HG02588 (cell line): ENCODE results near the gene FSTL3.
"Not testable (repeated sequence)": the region's sequence is repeated elsewhere in the genome, so short reads cannot be mapped to it uniquely, and the experiment has no call there.

Experiments used
- ATAC-seq: cut with Tn5 transposase; IDR thresholded peaks from one replicate; pipeline ENCODE4 v1.9.1; 2021; ENCODE audit warnings: mild to moderate bottlenecking, moderate library complexity; ENCODE audit not compliant: unreplicated experiment

The FSTL3 gene

DNA sequence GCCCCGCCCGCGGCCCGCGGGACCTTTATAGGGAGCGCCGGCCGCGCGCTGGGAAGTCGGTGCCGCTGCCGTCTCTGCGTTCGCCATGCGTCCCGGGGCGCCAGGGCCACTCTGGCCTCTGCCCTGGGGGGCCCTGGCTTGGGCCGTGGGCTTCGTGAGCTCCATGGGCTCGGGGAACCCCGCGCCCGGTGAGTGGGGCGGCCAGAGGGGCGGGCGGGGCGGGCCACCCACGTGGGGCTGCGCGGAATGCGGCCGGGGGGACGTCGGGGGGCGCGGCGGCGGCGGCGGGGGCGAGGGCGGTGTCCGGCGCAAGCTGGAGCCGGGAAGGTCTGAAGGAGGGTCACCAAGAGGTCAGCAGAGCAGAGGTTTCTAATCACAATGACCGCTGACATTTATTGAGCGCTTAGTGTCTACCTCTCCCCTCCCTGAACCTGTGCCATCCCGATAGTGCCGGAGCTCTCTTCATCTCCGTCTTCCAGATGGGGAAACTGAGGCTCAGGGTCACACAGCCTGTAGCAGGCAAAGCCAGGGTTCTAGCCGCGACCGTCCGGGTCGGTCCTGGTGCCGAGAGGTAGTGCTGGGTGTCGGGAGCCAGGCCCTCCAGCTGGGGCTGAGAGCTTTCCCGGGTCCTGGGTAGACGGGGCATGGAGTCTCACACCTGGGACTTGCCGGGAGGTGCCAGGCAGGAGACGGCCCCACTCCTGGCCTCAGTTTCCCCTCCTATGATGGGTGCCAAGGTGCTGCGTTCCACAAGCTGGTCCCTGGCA, at the start of gene FSTL3:
Gene FSTL3, plus strand, starts transcription at position 54 of the 767 bp plus-strand sequence. Its CDS starts 32 bp downstream, at position 86.
- no peak for ATAC-seq

- not testable (repeated sequence) for ATAC-seq
Observed at GRCh38 chr19:626566-626965, 49.6 kb upstream of the FSTL3 start.

DNA sequence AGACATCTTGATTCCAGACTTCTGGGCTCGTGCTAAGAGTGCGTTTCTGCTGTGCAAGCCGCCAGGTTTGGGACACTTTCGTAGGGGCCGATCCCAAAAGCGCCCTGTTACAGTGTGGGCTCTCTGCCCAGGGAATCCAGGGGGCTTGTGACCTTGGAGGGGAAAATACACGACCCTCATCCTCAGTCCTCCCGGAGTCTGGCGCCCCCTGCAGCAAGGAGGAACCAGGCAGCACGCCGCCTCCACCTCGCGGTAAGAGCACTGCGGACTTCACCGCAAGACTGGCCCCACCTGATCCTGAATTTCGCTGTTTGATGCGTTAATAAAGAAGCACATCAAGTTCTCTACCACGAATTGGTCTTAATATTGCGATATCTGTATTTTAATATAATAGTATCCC, 48.0 kb upstream of the FSTL3 start:
- ATAC-seq = no peak

- not testable (repeated sequence) for ATAC-seq
Observed at GRCh38 chr19:629515-629914, 46.7 kb upstream of the FSTL3 start.

DNA sequence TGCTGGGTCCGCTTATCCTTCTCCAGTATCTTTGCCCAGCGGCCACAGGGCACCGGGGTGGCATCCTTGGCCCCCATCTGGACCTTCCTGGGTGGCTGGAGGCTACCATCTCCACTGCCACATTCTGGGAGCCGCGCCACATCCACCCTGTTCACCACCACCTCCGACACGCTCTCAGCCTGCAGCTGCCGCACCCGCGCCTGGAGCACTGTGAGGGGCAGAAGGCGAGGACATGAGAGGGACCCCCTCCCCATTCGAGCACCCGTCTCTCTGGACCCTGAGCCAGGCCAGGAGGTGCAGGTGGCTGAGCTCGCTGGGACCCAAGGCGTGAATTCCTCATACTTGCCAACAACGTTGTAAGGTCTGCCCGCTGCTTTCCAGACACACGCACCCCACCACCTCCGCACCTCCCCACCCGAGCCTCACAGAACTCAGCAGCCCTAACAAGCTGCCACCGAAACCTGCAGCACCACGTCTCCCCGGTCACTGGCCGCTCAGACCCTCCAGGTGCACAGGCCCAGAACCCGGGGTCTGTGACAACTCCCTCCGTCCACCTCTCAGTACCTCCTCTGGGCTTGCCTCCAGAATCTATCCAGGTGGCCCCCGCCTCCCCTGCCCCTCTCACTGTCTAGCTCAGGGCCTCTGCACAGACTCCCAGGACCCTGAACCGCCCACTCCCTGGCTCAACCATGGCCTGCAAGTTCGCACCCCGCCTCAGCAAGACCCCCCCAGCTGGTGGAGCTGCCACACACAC, 46.1 kb upstream of the FSTL3 start:
- ATAC-seq = no peak

GRCh38 chr19:632579-633067, 43.6 kb upstream of the FSTL3 start:
- ATAC-seq = peak; percentile 23

DNA sequence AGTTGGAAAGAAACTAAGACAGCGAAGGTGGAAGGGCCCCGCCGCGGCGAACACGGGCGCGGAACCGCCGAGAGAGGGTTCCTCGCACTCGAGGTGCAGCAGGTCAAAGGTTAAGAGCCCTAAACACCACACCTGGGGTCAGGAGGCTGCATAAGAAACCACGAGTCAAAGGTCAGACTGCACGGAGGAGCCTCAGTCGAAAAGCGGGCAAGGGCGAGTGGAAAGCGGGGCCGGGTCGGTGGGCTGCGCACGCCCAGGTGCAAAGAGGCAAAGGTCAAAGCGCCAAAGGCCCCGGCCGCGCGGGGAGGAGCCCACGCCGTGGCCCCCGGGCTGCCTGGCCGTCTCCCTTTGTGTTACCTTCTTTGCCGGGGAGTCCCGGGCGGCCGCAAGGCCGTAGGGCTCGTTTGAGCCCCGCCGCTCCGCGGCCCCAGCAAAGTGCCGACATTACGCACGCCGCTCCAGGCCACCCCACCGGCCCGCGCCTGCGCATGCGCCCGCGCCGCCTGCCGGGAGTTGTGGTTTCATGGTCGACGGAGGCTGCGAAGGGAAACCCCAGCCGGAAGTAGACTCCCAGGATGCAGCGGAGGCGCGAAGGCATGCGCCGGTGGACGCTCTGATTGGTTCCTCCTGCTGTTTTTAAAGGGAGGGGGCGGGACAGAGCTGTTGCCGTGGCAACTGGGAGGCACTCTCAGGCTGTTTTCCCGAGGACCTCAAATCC, 43.0 kb upstream of the FSTL3 start, which contains the start of gene POLRMT:
Gene POLRMT, minus strand, starts transcription at position 470 of the 718 bp plus-strand sequence. Its CDS starts 25 bp downstream, at position 445.
- peak; percentile 71 for ATAC-seq

GRCh38 chr19:633786-634639, 42.2 kb upstream of the FSTL3 start:
- no peak for ATAC-seq

DNA sequence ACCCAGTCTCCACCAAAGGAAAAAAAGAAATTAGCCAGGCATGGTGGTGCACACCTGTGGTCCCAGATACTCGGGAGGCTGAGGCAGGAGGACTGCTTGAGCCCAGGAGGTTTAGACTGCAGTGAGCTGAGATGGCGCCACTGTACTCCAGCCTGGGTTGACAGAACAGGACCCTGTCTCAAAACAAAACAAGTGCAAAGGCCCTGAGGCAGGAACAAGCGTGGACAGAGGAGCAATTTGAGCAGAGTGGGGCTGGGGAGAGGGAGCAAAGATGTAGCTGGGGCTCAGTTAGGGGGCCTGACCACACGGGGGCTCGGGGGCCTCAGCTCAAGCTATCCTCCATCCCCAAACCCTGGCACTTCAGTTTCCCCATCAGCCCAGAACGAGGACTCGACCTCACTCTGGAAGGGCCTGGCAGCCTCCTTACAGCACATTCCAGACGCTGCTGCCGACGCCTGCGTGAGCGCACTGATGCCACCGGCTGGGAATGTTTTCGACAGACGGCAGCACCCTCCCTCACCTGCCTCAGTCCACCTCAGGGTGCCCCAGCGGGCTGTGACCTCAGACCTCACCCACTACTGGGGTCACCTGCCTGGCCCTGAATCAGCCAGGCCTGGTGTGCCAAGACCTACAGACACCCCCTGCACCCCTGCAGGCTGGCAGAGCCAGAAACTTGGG, 41.1 kb upstream of the FSTL3 start:
- no peak for ATAC-seq

DNA sequence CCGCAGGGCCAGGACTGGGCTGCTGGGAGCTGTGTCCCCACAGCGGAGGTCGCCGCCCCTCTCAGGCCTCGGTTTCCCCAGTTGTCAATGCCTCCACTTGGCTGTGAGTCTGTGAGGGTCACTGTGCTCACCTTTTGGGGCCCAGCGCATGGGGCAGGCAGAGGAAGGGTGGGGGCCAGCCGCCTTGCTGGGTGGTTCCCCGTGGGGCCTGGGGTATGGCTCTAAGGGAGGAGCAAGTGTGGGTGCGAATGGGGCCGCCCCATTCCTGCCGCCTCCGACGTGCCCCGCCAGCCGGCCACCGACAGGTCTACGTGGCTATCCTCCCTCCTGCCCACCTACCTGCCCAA, 37.3 kb upstream of the FSTL3 start:
- ATAC-seq = no peak

DNA sequence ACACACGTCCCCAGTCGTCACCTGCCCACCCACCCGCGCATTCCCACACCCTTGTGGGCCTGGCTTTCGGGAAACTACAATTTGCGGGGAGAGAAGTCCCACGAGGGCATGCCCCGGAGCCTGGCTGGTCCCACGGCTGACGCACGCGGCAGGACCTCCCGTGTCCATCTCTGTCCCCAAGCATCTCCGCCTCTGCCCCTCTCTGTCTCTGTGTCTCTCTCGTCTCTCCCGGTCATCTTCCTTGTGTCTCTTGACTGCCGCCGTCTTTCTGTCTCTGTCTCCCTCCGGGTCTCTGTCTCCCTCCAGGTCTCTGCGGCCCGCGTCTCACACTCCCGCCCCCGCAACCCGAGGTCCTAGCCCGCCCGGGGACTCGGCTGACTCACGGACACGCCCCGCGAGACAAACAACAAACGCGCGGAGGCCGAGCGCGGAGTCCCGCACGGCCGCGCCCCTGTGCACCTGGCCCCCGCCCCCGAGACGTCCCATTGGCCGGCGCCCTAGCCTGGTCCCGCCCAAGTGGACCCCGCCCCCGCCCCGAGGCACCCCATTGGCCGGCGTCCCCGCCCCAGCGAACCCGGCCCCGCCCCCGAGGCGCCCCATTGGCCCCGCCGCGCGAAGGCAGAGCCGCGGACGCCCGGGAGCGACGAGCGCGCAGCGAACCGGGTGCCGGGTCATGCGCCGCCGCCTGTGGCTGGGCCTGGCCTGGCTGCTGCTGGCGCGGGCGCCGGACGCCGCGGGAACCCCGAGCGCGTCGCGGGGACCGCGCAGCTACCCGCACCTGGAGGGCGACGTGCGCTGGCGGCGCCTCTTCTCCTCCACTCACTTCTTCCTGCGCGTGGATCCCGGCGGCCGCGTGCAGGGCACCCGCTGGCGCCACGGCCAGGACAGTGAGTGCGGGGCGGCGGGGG, 36.7 kb upstream of the FSTL3 start, which contains the start of gene FGF22:
Gene FGF22, plus strand, starts transcription at position 627 of the 908 bp plus-strand sequence. Its CDS starts 47 bp downstream, at position 674.
- peak; percentile 61 for ATAC-seq

GRCh38 chr19:640161-640558, 36.0 kb upstream of the FSTL3 start:
- ATAC-seq = no peak

DNA sequence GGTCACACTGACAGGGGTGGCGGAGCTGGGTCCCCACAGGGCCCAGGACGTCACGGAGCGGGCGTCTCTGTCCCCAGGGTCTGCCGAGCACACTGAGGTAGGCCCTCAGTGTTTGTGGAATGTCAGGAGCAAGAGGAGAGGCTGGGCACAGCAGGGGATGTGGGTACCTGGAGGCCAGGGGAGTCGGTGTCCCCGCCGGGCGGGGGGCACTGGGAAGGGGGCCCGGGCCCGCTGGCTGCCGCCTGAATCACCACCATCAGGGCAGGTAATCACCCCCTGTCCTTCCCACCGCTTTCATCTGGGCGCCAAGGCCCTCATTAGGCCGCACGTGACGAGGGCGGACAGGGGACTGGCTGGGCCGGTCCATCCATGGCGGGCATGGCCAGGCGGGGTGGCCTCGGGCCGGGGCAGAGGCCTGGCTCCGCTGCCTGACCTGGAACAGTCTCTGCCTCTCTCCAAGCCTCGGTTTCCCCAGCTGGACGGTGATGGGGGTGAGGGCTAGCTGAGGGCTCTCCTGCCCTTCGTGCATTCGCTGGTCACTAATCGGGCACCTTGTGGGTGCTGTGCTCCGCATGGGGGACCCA, 35.5 kb upstream of the FSTL3 start:
- ATAC-seq = no peak

DNA sequence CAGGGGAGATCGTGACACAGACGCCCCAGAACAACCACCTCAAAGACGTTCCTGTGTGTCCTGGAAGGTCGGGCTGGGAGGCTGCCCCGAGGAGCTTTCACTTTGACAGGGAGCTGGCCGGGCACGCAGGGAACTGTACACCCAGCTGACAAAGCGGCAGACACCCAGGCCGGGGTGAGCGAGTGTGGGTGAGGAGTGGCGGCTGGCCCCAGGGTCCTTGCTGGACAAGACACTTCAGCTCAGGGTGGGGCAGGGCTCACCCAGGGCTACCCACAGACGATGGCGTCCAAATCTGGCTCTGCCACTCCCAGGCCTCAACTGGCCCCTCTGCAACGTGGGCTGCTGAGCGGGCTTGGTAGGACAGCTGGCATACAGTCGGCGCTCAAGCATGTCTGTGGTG, 34.5 kb upstream of the FSTL3 start:
- no peak for ATAC-seq

- no peak for ATAC-seq
Observed at GRCh38 chr19:642767-643727, 33.1 kb upstream of the FSTL3 start.

DNA sequence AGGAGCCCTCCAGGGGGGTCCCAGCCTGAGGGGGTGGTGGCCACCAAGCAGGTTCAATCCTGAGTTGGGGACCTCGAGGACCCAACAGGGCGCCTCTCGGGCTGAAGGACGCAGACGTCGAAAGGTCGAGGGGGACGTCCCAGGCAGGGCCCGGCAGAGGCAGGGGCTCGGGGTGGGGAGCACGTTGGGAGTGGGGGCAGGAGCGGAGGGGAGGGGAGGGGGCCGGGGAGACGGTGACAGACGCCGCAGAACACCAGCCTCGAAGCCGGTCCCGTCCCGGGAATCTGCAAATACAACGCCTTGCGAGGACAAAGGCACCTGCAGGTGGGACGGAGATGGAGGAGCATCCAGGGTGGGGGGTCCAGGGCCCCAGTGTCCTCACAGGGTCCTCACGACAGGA, 32.5 kb upstream of the FSTL3 start:
- no peak for ATAC-seq

GRCh38 chr19:644363-644762, 31.8 kb upstream of the FSTL3 start:
- no peak for ATAC-seq
